ENCODE results near the gene LMF2.

LMF2 gene

GRCh38 chr22:50461979-50462540, 45.4 kb downstream of the LMF2 start:
- no peak for DNase-seq

- DNase-seq = no peak
Observed at GRCh38 chr22:50461536-50461935, 46.0 kb downstream of the LMF2 start.

GRCh38 chr22:50460938-50461337, 46.6 kb downstream of the LMF2 start:
- DNase-seq = no peak

GRCh38 chr22:50459496-50460140, 47.9 kb downstream of the LMF2 start:
- DNase-seq = no peak

- DNase-seq = no peak
Observed at GRCh38 chr22:50459016-50459415, 48.5 kb downstream of the LMF2 start.

GRCh38 chr22:50456466-50457234, 50.9 kb downstream of the LMF2 start:
- no peak for DNase-seq

GRCh38 chr22:50456026-50456425, 51.5 kb downstream of the LMF2 start:
- DNase-seq = no peak

- DNase-seq = no peak
Observed at GRCh38 chr22:50455201-50455600, 52.3 kb downstream of the LMF2 start.

- no peak for DNase-seq
Observed at GRCh38 chr22:50454556-50455075, 52.9 kb downstream of the LMF2 start.

Data from fibroblast of skin of back (primary cell).